Kidney tubule cell (primary cell): ENCODE results near the gene MGAT4D.
"Not testable (repeated sequence)": the region's sequence is repeated elsewhere in the genome, so short reads cannot be mapped to it uniquely, and the experiment has no call there.

Experiments used
- DNase-seq: peaks from one replicate; pipeline ENCODE4 v3.0.0-alpha.2; 2018; ENCODE audit warnings: low spot score

MGAT4D gene

DNA sequence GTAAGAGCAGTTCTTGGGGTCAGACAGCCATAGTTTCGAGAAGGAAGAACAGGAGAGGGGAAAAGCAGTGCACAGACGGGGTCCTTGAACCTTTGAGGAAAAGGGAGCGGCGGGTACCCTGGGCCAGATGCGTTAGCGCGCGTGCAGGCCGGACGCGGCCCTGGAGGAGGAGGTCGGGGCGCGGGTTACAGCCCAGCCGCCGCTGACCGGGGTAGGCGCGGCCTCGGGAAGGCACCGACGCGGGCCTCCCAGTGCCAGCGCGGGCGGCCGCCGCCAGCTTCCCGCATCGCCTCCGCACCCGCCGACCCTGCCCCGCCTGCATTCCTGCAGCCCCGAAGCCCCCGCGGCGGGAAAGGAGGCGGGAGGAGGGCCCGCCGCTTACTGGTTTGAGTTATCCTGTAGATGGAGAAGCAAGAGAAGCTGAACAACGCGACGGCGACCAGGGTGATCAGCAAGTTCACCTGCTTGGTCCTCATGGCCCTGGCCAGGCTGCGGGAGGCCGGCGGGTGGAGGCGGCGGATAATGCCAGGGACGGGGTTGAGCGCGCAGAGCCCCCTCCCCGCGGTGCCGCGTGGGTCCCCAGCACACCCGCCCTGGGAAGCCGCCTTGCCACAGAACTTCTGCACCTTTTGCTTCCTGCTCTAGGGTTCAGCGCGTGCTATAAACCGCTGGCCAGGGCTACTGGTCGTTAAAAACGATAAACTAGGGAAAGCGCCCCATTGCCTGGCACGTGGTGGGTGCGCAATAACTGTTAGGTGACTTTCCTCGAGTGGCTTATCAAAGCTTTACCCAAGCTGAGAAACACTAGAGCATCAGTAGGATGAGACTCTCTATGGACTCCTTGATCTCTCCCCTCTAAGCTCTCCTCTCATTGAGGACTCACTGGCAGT lies at the start of gene MGAT4D:
MGAT4D (minus strand) TSS at position 547 of the 890 bp plus-strand sequence; CDS start at position 476, 71 bp downstream.
- no peak for DNase-seq

- peak; percentile 2 for DNase-seq
These were observed 35.9 kb upstream of the MGAT4D start for GRCh38 chr4:140533951-140534480.

GRCh38 chr4:140529434-140529833 lies 31.3 kb upstream of the MGAT4D start:
- DNase-seq = no peak

- DNase-seq = peak; percentile 98
These were observed 26.0 kb upstream of the MGAT4D start, which contains the start of gene ELMOD2 for GRCh38 chr4:140523857-140524742. TSS of gene ELMOD2 (plus strand) at chr4:140524168. CDS start at chr4:140525429, 1,261 bp downstream.

DNA sequence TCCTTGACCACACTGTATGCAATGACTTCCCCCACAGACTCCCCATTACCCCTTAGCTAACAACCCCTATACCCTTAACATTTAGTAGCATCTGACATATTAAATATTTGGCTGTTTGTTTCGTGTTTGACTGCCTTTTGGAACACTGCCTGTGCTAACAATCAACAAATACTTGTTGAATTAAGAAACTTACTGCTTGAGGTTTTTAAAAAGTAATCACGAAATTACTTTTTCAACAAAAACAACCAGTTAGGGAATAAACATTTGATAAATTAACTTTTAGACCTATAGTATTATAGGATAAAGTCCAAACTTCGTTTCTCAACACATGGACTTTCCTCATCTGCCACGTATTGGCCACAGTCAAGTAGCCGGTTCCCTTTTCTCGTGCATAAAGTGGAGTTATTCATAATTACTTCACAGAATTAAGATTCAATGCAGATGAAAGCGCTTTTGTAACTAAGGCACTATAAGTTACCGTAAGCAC lies 25.3 kb upstream of the MGAT4D start:
- no peak for DNase-seq

DNA sequence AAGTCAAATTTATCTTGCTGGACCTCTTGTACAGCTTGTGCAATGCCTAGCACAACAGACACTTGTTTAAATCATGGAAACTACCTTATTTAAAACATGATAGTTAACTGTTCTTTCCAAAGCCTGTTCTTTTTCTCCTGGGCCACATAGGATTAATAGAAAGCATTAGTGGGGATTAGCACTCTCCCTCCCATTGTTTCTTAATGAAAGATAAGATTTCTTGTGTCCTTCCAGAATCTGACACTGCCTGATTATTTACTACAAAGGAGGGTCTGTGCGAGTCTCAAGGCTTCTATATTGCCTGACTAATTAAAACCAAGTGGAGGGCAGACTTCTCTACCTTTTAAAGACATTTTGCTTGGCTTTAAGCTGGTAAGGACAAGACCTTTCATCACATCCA lies 17.3 kb upstream of the MGAT4D start:
- no peak for DNase-seq

GRCh38 chr4:140513765-140514164 lies 15.7 kb upstream of the MGAT4D start:
- DNase-seq = not testable (repeated sequence)

DNA sequence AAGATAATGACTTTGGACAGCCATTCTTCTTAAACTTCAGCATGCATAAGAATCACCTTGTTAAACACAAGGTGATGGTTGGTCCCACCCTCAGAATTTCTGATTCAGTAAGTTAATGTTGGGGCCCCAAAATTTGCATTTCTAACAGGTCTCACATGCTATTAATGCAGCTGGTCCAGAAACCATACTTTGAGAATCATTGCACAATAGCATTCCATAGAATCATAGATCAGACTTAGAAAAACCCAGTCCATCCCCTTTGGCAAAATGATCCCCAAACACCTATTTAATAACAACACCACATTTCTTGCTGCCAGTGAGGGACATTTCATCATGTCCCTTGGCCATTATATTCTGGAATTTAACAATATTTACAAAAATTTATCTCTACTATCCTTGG lies 6.2 kb upstream of the MGAT4D start:
- no peak for DNase-seq

- no peak for DNase-seq
These were observed 1.3 kb upstream of the MGAT4D start for GRCh38 chr4:140499391-140499790.

GRCh38 chr4:140497405-140497746 lies 717 bp downstream of the MGAT4D start:
- no peak for DNase-seq

DNA sequence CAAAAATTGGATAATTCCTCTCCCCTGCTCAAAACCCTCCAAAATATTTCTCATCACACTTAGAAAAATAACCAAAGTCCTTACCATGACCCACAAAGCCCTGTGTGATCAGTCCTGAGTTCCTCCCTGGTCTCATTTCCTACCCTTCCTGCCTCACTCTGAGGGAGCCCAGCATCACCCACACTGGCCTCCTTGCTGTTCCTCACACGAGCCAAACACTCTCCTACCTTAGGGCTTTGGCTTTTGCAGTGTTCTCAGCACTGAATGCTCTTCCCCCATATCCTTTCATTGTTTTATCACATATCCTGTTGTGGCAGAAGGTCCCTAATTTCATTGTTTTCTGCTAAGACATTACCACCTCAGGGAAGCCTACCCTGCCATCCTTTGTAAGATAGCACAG lies 12.2 kb downstream of the MGAT4D start:
- DNase-seq = no peak

DNA sequence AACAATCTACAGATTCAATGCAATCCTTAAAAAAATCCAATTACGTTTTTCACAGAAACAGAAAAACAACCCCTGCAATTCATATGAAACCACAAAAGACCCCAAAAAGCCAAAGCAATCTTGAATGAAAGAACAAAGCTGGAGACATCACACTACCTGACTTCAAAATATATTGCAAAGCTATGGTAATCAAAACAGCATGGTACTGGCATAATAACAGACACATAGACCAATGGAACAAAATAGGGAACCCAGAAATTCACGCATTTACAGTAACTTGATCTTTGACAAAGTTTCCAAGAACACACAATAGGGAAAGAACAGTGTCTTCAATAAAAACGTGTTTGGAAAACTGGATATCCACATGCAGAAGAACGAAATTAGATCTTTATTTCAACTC lies 14.6 kb downstream of the MGAT4D start:
- no peak for DNase-seq

- DNase-seq = no peak
These were observed 25.9 kb downstream of the MGAT4D start for GRCh38 chr4:140472156-140472555.

- DNase-seq = no peak
These were observed 28.0 kb downstream of the MGAT4D start for GRCh38 chr4:140469791-140470733.

DNA sequence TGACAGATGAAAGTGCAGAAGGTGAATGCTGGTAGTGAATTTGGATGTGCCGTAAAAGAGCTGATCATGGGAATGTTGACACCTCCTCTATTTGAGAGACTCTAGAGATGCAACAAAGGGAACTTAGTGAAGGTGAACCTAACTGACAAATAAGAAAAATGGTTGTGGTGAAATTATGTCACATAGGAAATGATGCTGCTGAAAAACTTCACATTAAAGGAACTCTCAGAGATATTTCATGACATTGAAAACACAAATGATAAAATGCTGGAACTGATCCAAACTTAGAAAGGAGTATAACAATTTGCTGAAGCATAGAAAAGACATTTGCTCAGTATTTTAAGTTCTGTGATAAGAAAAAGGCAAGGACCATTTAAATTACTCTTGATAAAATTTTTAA lies 31.9 kb downstream of the MGAT4D start:
- DNase-seq = no peak

DNA sequence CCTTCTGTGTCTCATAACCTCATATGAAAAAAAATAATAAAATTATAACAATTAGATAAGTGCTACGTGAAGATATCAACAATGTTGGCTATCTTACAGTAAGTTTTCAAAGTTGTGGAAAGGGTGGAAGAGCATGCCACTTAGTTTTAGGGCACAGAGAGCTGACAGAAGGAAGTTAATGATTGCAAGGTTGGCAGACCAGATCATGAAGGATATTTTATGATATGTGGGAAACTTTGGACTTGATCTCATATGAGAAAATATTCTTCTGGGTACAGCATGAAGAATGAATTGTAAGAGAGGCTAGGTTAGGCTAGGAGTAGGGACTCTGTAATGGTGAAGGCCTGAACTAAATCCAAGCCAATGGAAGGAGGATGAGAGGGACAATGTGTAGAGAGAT lies 34.5 kb downstream of the MGAT4D start:
- DNase-seq = no peak

DNA sequence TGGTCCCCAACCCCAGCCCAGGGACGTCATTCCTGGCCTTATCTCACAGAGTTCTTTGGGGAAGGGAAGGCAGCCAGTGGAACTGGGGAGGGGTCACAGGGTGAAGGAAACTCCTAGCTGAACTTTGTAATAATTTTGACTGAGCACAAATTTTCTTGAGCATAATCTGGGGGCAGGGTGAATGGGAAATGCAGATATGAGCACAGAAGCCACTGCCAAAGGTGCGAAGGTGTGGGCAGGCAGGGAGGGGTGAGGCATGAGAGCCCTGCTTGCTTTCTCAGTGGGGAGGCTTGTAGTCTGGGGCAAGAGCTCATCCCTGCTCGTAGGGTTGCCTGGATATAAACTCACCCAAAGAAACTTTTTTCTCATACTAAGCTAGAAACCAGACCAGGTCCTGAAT lies 34.9 kb downstream of the MGAT4D start:
- no peak for DNase-seq

- no peak for DNase-seq
These were observed 47.7 kb downstream of the MGAT4D start for GRCh38 chr4:140450352-140450751.

- no peak for DNase-seq
These were observed 49.3 kb downstream of the MGAT4D start for GRCh38 chr4:140448830-140449229.

GRCh38 chr4:140448162-140448561 lies 49.9 kb downstream of the MGAT4D start:
- DNase-seq = no peak

- not testable (repeated sequence) for DNase-seq
These were observed 53.7 kb downstream of the MGAT4D start for GRCh38 chr4:140444347-140444746.
